Retinal pigment epithelial cell (primary cell): ENCODE measurements around the gene NKAIN4.
A peak's percentile ranks its signal among the peaks of the same experiment; 100 is the strongest.

Source experiments
- DNase-seq: peaks from one replicate; pipeline ENCODE4 v3.0.0-alpha.2; 2010; ENCODE audit warnings: low read depth
- H3K4me3 ChIP-seq: 2 replicates; pipeline ENCODE4 v1.5.1; 2011; ENCODE audit warnings: mild to moderate bottlenecking, low read length, control low read depth, moderate library complexity
- TF ChIP-seq, protein P1 (sequence below): conservative IDR thresholded peaks from 2 replicates; pipeline ENCODE4 v1.5.1; 2011; ENCODE audit warnings: low read depth, low read length, control low read depth, inconsistent platforms

The NKAIN4 gene

DNA sequence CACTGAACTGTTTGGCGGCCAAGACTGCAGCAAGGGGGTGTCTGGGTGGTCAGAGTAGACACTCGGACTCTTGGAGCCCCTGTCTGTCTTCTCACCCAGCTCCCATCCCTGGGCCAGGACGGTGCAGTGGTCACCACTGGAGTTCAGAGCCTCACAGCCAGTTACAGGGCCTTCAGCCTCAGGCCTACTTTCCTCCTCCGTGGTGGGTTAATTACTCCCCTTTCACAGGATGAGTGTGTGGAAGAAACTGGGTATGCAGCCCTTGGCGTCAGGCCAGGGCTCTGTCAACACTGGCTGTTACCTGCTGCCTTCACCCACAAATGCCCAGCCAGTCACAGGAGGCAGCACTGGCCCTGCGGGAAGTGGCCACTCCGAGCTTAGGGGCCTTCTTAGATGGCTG lies 36.6 kb downstream of the NKAIN4 start:
- H3K4me3 ChIP-seq = no peak overlapping the region
- TF ChIP-seq, protein P1, sequence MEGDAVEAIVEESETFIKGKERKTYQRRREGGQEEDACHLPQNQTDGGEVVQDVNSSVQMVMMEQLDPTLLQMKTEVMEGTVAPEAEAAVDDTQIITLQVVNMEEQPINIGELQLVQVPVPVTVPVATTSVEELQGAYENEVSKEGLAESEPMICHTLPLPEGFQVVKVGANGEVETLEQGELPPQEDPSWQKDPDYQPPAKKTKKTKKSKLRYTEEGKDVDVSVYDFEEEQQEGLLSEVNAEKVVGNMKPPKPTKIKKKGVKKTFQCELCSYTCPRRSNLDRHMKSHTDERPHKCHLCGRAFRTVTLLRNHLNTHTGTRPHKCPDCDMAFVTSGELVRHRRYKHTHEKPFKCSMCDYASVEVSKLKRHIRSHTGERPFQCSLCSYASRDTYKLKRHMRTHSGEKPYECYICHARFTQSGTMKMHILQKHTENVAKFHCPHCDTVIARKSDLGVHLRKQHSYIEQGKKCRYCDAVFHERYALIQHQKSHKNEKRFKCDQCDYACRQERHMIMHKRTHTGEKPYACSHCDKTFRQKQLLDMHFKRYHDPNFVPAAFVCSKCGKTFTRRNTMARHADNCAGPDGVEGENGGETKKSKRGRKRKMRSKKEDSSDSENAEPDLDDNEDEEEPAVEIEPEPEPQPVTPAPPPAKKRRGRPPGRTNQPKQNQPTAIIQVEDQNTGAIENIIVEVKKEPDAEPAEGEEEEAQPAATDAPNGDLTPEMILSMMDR = no peak
- no peak for DNase-seq

DNA sequence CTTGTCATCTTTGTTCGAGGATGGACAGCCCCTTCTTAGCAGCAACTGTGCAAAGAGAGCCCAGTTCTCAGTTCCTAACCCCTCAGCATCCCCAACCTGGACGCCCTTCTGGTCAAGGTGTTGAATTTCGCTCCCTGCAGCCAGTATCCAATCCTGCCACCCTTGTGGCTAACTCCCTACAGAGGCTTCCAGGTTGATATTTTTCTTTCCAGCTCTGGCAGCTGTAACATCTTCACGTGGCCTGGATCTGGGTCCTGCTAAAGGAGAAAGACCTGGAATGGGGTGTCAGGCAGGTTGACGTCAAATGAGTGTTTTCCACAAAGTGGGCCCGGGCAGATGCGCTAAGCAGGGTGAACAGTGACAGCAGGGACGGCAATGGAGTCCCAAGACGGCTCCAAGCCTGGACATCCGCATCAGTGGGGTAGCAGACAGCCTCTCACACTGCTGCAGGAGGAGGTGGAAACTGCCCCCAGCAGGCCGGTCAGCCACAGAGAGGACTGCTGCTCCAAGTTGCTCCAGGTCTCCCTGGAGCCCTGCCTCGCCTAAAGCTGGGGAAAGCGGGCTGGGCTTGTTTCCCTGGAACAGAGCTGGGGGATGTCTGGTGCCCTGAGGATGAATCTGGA lies 37.3 kb downstream of the NKAIN4 start:
- TF ChIP-seq, protein P1 = no peak
- H3K4me3 ChIP-seq = peak overlapping the region; percentile 56
- no peak for DNase-seq

DNA sequence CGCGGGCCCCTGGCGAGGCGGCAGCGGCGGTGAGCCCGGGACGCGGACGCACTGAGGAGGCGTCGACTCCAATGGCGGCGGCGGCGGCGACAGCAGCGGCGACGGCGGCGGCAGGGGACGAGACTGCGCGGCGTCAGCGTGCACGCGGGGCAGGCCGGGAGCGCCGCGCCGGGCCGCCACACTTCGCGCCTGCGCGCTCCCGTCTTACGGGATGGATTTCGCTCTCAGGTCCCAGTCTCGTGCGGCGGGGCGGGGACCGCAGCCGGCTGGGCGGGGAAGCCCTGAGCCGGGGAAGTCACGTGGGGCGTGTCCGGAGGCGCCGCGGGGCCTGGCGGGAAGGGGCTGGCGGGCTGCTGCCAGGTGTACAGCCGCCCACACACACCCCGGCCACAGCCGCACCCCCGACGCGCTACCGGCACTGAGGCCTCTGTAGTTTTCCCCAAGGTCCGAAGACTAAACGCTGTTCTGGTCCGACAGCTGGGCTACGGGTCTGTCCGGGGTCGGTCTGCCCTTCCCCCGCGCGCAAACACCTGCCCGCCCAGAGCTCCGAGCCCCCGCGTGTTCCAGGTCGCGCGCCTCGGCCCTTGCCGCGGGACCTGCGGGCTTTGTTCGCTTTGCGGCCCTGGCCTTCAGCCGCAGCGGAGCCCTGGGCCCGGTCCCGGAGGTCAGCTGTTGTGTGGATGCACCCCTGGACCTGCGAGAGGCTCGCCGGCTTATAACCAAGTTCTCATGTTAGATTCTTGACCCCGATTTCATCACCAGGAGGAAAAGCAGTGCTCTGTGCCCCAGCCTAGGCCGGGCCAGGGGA lies 38.0 kb downstream of the NKAIN4 start, which contains the start of gene YTHDF1:
TSS of gene YTHDF1 (minus strand) at position 91 of the 808 bp plus-strand sequence. CDS start 239 bp downstream, outside the sequence.
- TF ChIP-seq, protein P1 = no peak
- DNase-seq = peak; percentile 75
- H3K4me3 ChIP-seq = peak within 1 kb of the TSS; percentile 68

DNA sequence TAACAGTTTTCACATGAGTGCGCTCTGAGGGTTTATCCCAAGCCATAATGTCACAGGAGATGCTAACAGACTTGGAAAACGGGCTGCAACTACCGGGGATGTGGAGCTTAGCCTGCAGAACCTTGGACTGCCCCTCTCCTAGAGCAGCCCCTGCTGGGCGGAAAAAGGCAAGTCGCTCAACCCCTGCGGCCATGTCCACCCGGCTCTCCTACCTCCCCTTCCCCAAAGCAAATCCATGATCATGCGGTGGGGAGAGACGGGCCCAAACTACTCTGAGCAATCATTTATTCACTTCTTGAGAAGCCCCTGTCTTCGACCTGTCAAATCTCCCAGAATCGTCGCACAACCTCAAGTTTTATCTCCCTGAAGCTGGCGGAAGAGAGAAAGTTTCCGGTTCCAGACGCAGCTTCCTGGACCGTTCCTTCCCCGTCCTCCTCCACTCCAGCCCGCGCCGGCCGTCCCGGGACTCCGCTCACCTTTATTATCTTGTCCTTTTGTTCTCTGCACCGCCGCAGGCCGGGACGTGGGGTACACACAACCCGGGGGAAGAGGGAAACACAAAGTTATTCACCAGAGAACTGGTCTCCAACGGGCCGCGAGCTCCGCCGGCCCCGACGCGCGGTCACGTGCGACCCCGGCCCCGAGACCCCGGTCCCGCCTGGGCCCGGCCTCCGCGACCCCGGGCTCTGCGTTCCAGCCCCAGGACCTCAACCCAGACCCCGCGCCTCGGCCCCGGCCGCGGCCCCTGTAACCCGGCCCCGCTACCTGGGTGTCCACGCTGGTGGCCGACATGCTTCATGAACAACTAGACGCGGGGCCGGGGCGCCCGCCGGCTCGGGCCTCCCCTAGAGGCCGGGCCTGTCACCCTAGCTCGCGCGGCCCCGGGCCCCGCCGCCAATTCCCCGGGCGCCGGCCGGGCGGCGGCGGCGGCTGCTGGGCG lies 38.9 kb downstream of the NKAIN4 start:
- peak overlapping the region; percentile 68 for H3K4me3 ChIP-seq
- DNase-seq = no peak
- TF ChIP-seq, protein P1 = peak; percentile 82

DNA sequence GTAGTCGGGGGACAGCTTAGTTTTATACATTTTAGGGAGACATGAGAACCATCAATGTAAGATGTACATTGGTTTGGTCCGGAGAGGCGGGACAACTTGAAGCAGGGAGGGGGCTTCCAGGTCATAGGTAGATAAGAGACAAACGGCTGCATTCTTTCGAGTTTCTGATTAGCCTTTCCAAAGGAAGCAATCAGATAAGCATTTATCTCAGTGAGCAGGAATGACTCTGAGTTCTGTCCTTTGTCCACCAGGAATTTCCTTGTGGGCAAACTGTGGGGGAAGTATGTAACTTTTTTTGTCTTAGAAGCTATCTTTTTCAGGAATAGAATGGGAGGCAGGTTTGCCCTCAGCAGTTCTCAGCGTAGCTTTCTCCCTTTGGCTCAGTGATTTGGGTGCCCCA lies 39.7 kb downstream of the NKAIN4 start:
- peak overlapping the region; percentile 68 for H3K4me3 ChIP-seq
- DNase-seq = no peak
- TF ChIP-seq, protein P1 = no peak

DNA sequence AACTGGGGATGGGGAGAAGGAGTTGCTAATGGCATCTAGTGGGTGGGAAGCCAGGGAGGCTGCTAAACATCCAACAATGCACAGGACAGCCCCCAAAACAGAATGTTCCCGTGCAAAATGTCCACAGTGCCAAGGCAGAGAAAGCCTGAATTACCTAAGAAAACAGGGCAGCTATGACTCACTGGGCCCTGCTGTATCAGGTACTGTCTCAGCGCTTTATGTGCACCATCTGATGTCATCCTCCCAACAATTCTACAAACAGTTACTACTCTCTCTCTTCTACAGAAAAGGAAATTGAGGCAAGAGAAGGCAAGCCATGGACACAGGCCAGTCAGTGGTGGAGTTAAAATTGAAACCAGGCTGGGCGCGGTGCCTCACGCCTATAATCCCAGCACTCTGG lies 41.5 kb downstream of the NKAIN4 start:
- DNase-seq = no peak
- H3K4me3 ChIP-seq = no peak overlapping the region
- TF ChIP-seq, protein P1 = no peak
